Keratinocyte (primary cell): ENCODE data around the gene TMPRSS3.

ENCODE experiments used
- EZH2 ChIP-seq: IDR thresholded peaks from one replicate; pipeline ENCODE4 v1.6.1; 2012; ENCODE audit warnings: inconsistent platforms, mild to moderate bottlenecking, low read length, moderate library complexity
- TF ChIP-seq, protein P1 (sequence below), 3 experiments: IDR thresholded peaks in 1 of 3; conservative IDR thresholded peaks in 1 of 3; optimal IDR thresholded peaks in 1 of 3; 2 replicates in 2 of 3; 3 replicates in 1 of 3; pipeline versions ENCODE3 to v1.5.1; 2011; ENCODE audit warnings: low read length in 3 of 3, mild to moderate bottlenecking in 3 of 3, moderate library complexity in 2 of 3, control low read depth in 1 of 3, inconsistent platforms in 1 of 3; ENCODE audit not compliant: insufficient read depth in 2 of 3; ENCODE audit errors: extremely low read depth in 1 of 3

GRCh38 chr21:42412636-42412933 is 16.7 kb upstream of the TMPRSS3 start:
- TF ChIP-seq, protein P1, sequence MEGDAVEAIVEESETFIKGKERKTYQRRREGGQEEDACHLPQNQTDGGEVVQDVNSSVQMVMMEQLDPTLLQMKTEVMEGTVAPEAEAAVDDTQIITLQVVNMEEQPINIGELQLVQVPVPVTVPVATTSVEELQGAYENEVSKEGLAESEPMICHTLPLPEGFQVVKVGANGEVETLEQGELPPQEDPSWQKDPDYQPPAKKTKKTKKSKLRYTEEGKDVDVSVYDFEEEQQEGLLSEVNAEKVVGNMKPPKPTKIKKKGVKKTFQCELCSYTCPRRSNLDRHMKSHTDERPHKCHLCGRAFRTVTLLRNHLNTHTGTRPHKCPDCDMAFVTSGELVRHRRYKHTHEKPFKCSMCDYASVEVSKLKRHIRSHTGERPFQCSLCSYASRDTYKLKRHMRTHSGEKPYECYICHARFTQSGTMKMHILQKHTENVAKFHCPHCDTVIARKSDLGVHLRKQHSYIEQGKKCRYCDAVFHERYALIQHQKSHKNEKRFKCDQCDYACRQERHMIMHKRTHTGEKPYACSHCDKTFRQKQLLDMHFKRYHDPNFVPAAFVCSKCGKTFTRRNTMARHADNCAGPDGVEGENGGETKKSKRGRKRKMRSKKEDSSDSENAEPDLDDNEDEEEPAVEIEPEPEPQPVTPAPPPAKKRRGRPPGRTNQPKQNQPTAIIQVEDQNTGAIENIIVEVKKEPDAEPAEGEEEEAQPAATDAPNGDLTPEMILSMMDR (optimal IDR thresholded peaks at IDR 0.05 in 1 of 3, IDR thresholded peaks at IDR 0.05 in 1 of 3, conservative IDR thresholded peaks at IDR 0.05 in 1 of 3; ENCODE audit: extremely low read depth in 1 of 3, insufficient read depth in 2 of 3, low read length in 3 of 3): no peak
- no peak for TF ChIP-seq EZH2
